B cell (primary cell): ENCODE data around the gene GSTT4.

Experiments
- CTCF ChIP-seq: fragments of 200-600 bp; IDR thresholded peaks from one replicate; pipeline ENCODE4 v1.8.0; 2022; ENCODE audit warnings: antibody characterized with exemption, mild to moderate bottlenecking
- EZH2 ChIP-seq: IDR thresholded peaks from 2 replicates; pipeline ENCODE4 v1.6.1; 2012; ENCODE audit warnings: borderline replicate concordance, low read depth, mild to moderate bottlenecking, moderate library complexity, low read length; ENCODE audit not compliant: insufficient read depth, poor library complexity, severe bottlenecking

GRCh38 chr22:24054356-24054755, 49.1 kb upstream of the GSTT4 start:
- no peak for TF ChIP-seq CTCF
- TF ChIP-seq EZH2 = no peak
